AG04450 (cell line): ENCODE data around the gene RRM2. TPM values are rescaled to one million over a fixed set of nuclear protein-coding genes. Genes with fewer than 3 reads are reported as not detected.

Source experiments
- CTCF ChIA-PET: fragments of 300-600, 350-600 bp; formaldehyde crosslinking; extraction: SDS; loops from one replicate; lab custom pipeline; 2022; ENCODE audit warnings: antibody characterized with exemption, inconsistent platforms; lab: Charles Lee
- POLR2A ChIA-PET: fragments of 350-600 bp; formaldehyde crosslinking; extraction: SDS; loops from one replicate; lab custom pipeline; 2021; ENCODE audit warnings: antibody characterized with exemption, inconsistent platforms; lab: Yijun Ruan, JAX
- DNase-seq: peaks from one replicate; pipeline ENCODE4 v3.0.0-alpha.2; 2011; ENCODE audit warnings: low read depth, low spot score
- H3K27ac ChIP-seq: one replicate; pipeline ENCODE4 v1.5.1; 2012; ENCODE audit warnings: low read depth, low read length, control low read depth
- H3K27me3 ChIP-seq: one replicate; pipeline ENCODE4 v1.6.0; 2012; ENCODE audit warnings: low read length; ENCODE audit not compliant: control insufficient read depth, insufficient read depth
- H3K4me3 ChIP-seq: 2 replicates; pipeline ENCODE4 v1.5.1; 2011; ENCODE audit warnings: mild to moderate bottlenecking, low read depth, low read length, control low read depth
- H3K9me3 ChIP-seq: 2 replicates; pipeline ENCODE4 v1.5.1; 2012; ENCODE audit warnings: low read length; ENCODE audit not compliant: control insufficient read depth, insufficient read depth
- polyA plus RNA-seq: library from polyadenylated mRNA; depleted of rRNA; stranded (reverse); fragments of >200 nt; gene quantifications from 2 replicates; pipeline ENCODE4 v1.2.3, GENCODE V29; 2011
- TF ChIP-seq, protein P1 (sequence below): IDR thresholded peaks from 2 replicates; pipeline ENCODE4 v1.5.1; 2011; ENCODE audit warnings: low read depth, low read length, control low read depth, inconsistent platforms

The RRM2 gene
- polyA plus RNA-seq, 1 experiment = 21.7 TPM

DNA sequence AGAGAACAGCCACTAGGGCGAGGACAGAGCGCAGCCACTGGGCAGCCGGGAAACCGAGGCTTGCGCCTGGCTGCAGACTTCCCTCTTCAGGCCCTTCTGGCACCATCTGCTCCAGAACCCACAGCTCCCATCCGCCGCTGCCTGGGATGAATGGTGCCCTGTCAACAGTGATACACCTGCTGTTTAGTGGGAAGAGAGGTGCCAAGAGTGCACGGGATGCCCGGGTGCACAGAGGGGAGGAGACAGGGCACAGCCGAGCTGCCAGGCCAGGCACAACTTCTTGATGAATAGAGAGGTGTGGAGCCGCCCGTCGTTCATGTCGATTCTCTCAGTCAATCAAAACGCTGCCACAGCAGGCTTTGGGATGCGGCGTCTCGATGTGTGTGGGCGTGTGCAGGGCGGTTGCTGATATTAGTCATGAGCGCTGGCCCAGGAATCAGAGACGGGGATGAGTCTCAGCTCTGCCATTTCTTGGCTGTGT, 39.5 kb downstream of the RRM2 start:
- Histone ChIP-seq H3K4me3 (no peak overlapping the region), H3K9me3 (no peaks in the 10 kb centered on the region; the same call in 1 of the 2 replicates), H3K27ac (no peak overlapping the region), H3K27me3 (no peaks in the 10 kb centered on the region)
- TF ChIP-seq, protein P1, sequence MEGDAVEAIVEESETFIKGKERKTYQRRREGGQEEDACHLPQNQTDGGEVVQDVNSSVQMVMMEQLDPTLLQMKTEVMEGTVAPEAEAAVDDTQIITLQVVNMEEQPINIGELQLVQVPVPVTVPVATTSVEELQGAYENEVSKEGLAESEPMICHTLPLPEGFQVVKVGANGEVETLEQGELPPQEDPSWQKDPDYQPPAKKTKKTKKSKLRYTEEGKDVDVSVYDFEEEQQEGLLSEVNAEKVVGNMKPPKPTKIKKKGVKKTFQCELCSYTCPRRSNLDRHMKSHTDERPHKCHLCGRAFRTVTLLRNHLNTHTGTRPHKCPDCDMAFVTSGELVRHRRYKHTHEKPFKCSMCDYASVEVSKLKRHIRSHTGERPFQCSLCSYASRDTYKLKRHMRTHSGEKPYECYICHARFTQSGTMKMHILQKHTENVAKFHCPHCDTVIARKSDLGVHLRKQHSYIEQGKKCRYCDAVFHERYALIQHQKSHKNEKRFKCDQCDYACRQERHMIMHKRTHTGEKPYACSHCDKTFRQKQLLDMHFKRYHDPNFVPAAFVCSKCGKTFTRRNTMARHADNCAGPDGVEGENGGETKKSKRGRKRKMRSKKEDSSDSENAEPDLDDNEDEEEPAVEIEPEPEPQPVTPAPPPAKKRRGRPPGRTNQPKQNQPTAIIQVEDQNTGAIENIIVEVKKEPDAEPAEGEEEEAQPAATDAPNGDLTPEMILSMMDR = no peak
- no peak for DNase-seq
- CTCF ChIA-PET = interaction anchor here (1.1 to 1.3 kb wide), 2 partner anchors 247 to 273 kb away, joined by 3 read pairs; no protein-coding TSS in a partner anchor
- POLR2A ChIA-PET = interaction anchor here (0.7 kb wide), 1 partner anchor 22 kb away, joined by 3 read pairs; no protein-coding TSS in a partner anchor

DNA sequence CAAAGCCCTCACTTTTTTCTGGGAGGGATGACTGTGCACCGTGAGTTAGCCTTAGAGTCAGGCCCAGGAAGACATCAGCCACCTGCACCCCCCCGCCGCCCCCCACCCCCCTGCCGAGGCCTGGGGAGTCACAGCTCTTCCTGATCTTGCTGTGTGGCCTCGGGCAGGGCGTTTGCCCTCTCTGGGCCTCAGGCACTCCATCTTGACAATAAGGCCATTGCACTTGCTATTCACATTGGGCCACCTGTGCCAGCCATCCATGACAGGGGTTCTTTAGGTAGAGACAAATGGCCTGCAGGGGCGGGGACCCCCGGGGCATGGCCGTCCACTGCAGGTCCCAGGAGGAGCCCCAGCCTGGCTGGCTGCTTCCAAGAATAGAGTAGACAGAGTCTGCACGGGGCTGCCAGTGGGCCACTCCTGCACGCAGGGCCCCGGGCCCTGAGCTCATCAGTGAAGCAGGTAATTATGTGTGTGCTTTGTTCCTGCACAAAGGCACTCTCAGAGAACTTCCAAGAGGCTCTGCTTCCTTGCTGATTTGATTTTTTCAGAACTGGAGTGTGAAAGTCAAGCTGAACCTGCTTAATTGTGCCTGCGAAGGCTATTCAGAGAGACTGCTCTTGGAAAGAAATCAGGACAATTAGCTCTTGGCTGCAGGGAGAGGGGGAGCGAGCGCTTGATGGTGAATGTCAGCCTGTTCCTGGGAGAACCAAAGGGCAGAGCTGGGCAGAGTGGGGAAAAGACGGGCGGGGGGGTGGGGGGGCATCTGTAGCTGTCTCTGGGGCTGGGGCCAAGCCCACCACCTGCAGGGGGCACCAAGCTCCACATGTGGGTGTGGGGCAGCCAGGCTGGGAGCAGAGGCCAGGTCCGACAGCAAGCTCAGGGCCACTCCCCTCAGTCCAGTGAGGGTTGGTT, 40.3 kb downstream of the RRM2 start:
- H3K4me3 ChIP-seq = no peak overlapping the region
- DNase-seq = no peak
- CTCF ChIA-PET = interaction anchor here (1.2 to 1.3 kb wide), 2 partner anchors 20 to 246 kb away, joined by 3 read pairs; no protein-coding TSS in a partner anchor
- TF ChIP-seq, protein P1 = no peak
- no peak overlapping the region for H3K27ac ChIP-seq
- H3K9me3 ChIP-seq = no peaks in the 10 kb centered on the region; the same call in 1 of the 2 replicates
- POLR2A ChIA-PET = no interaction called here
- H3K27me3 ChIP-seq = no peaks in the 10 kb centered on the region

GRCh38 chr2:10163498-10164486, 41.3 kb downstream of the RRM2 start:
- TF ChIP-seq, protein P1 = no peak
- DNase-seq = no peak
- Histone ChIP-seq H3K27ac (no peak overlapping the region), H3K4me3 (no peak overlapping the region), H3K27me3 (no peaks in the 10 kb centered on the region), H3K9me3 (no peaks in the 10 kb centered on the region; the same call in 1 of the 2 replicates)
- ChIA-PET POLR2A (no interaction called here), CTCF (interaction anchor here (1.2 to 1.3 kb wide), 2 partner anchors 19 to 245 kb away, joined by 3 read pairs; no protein-coding TSS in a partner anchor)

- Histone ChIP-seq H3K9me3 (no peaks in the 10 kb centered on the region; the same call in 1 of the 2 replicates), H3K27ac (no peak overlapping the region), H3K27me3 (no peaks in the 10 kb centered on the region), H3K4me3 (no peak overlapping the region)
- CTCF ChIA-PET = no interaction called here
- DNase-seq = no peak
- POLR2A ChIA-PET = no interaction called here
- TF ChIP-seq, protein P1 = no peak
These were observed 42.1 kb downstream of the RRM2 start for GRCh38 chr2:10164601-10165000.
